ENCODE measurements around the gene RRP36.

Gene RRP36

GRCh38 chr6:43012364-43012763, 9.1 kb upstream of the RRP36 start:
- no peak for TF ChIP-seq CTCF (IDR thresholded peaks at IDR 0.05; ENCODE audit: low read depth, low read length)
- H3K9me3 ChIP-seq, result no peaks in the 10 kb centered on the region
- H3K4me3 ChIP-seq (ENCODE audit: low read depth, low read length), result peak overlapping the region; percentile 95
- no peaks in the 10 kb centered on the region for H3K27me3 ChIP-seq
- peaks cover 44% of the 10 kb centered on the region for H3K36me3 ChIP-seq
- H3K4me1 ChIP-seq, result no peaks in the 10 kb centered on the region
- DNase-seq, result no peak

DNA sequence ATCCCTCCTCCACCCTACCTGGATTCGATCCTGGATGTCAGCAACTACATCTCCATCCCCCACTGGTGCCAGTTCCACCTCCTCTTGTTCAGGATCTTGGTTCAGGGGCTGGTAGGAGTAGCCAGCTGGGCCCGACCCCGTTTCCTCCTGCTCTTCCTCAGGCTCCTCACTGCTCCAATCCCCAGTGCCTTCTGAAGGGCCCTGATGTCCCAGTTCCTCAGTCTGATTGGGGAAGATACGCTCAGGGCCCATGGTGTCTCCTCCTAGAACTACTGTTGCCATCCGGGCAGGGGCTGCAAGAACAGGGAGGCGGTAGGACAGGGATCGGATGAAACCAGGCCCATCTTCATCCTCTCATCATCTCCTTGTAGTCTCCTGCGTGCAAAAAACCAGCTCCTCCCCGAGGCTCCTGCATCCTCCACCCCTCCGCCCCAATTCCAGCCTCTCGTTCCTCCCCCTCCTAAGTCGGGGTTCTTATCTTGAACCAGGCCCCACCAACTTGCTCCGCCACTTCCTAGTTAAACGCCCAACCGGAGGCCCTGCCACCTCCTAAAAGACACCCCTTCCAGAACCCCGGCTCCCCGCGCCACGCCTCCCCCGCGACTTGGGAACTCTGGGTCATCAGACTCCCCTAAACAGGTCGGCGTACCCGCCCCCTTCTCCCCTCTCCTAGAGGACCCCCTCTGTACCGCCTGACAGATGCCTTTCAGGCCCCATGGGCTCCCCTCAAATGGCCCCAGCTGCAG, 8.2 kb upstream of the RRP36 start:
- Histone ChIP-seq H3K9me3 (no peaks in the 10 kb centered on the region), H3K36me3 (peaks cover 36% of the 10 kb centered on the region), H3K4me1 (no peaks in the 10 kb centered on the region), H3K27me3 (no peaks in the 10 kb centered on the region), H3K4me3 (ENCODE audit: low read depth, low read length) (peak overlapping the region; percentile 95)
- DNase-seq, result no peak
- TF ChIP-seq CTCF (IDR thresholded peaks at IDR 0.05; ENCODE audit: low read depth, low read length), result no peak

DNA sequence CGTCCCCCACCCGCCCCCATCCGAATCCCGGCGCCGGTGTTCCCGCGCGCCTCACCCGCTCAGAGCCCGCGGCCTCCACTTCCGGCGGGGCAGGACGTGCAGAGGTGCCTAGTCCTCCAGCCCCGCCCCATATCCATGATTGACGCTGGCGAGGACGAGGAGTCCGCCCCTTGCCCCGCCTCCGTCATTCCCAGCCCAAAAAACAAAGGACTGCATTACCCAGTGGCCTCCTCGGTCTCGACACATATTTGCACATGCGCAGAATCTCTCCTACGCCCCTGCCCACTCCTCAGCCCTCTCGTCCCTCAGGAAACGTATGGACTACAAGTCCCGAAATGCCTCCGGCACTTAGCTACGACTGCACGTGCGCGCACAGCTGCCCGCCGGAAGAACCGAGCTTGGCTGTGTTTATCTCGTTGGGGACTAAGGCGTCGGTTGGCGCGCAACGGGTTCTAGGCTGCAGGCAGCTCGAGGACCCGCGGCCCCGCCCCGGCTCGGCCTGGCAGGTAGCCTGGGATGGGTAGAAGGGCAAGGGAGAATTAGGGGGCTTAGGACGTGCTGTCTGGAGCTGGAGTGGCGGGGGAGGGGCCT, 7.5 kb upstream of the RRP36 start, which contains the start of the genes KLHDC3 and MEA1:
Gene KLHDC3 (plus strand): TSS at position 407 of the 591 bp plus-strand sequence. CDS start 2,944 bp downstream, outside the sequence.
Gene MEA1 (minus strand): TSS at position 104 of the 591 bp plus-strand sequence. CDS start 133 bp downstream, outside the sequence.
- H3K4me3 ChIP-seq (ENCODE audit: low read depth, low read length), result peak within 1 kb of the TSS; percentile 95
- peaks cover 32% of the 10 kb centered on the region for H3K36me3 ChIP-seq
- no peaks in the 10 kb centered on the region for H3K4me1 ChIP-seq
- no peaks in the 10 kb centered on the region for H3K9me3 ChIP-seq
- no peak for TF ChIP-seq CTCF (IDR thresholded peaks at IDR 0.05; ENCODE audit: low read depth, low read length)
- peak; percentile 99 for DNase-seq
- H3K27me3 ChIP-seq, result no peaks in the 10 kb centered on the region

- no peaks in the 10 kb centered on the region for H3K27me3 ChIP-seq
- no peaks in the 10 kb centered on the region for H3K4me1 ChIP-seq
- peak overlapping the region; percentile 95 for H3K4me3 ChIP-seq (ENCODE audit: low read depth, low read length)
- DNase-seq, result no peak
- peaks cover 27% of the 10 kb centered on the region for H3K36me3 ChIP-seq
- H3K9me3 ChIP-seq, result no peaks in the 10 kb centered on the region
- no peak for TF ChIP-seq CTCF (IDR thresholded peaks at IDR 0.05; ENCODE audit: low read depth, low read length)
Observed at GRCh38 chr6:43014434-43014909, 7.0 kb upstream of the RRP36 start.

- H3K4me3 ChIP-seq (ENCODE audit: low read depth, low read length), result no peak overlapping the region
- H3K27me3 ChIP-seq, result no peaks in the 10 kb centered on the region
Observed at GRCh38 chr6:43016176-43016942, 5.1 kb upstream of the RRP36 start.

More at GRCh38 chr6:43016176-43016942, 5.1 kb upstream of the RRP36 start:
- Histone ChIP-seq H3K36me3 (peaks cover 10% of the 10 kb centered on the region), H3K4me1 (peaks cover 3% of the 10 kb centered on the region; the same call in 1 of the 2 replicates), H3K9me3 (no peaks in the 10 kb centered on the region)
- TF ChIP-seq CTCF (IDR thresholded peaks at IDR 0.05; ENCODE audit: low read depth, low read length), result no peak
- DNase-seq, result no peak

All from BE2C (cell line).